ENCODE measurements around the gene LTBP4.

GRCh38 chr19:40582467-40582866 lies 18.7 kb upstream of the LTBP4 start:
- TF ChIP-seq EZH2 (IDR thresholded peaks at IDR 0.05), result no peak
- no peak for TF ChIP-seq CTCF (IDR thresholded peaks at IDR 0.05)
- TF ChIP-seq EZH2phosphoT487 (IDR thresholded peaks at IDR 0.05), result no peak
